HG03066 (cell line): Measurements from ENCODE around the gene TTC19.
"Not testable (repeated sequence)": the region's sequence is repeated elsewhere in the genome, so short reads cannot be mapped to it uniquely, and the experiment has no call there.

ENCODE experiments used
- ATAC-seq: cut with Tn5 transposase; IDR thresholded peaks from one replicate; pipeline ENCODE4 v1.9.1; 2021; ENCODE audit warnings: low read depth; ENCODE audit not compliant: unreplicated experiment

Gene TTC19

DNA sequence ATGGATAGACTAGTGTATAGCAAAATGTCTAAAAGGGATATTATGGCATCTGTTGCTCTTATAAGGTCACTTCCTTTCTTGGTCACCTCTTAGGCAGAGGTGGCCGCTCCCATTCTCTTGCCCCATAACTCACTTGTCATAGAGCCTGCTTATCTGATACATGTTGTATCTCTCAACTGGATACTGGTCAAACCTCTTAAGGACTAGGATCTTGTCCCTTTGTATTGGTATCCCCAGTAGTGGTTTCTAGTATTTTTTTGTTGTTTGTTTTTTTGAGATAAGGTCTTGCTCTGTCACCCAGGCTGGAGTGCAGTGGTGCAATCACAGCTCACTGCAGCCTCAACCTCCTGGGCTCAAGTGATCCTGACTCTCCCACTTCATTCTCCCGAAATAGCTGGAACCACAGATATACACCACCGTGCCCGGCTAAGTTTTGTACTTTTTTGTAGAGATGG, 27.1 kb upstream of the TTC19 start:
- no peak for ATAC-seq

DNA sequence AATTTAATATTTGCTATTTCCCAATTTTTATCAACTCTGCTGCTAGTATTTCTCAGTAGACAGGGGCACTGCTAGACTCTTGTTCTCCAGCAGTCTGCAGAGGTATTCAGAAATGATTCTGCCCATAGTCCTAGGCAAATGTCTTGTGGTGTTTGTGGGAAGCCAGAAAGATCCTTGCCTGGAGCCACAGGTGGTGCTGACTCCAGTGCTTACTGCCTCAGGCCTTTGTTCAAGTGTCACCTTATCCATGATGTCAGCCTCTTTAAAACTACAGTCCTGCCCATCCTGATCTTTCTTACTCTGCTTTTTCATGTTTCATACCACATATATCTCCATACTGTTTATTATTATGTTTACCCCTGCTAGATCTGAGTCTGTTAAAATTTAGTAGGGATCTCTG, 26.6 kb upstream of the TTC19 start:
- ATAC-seq = no peak

DNA sequence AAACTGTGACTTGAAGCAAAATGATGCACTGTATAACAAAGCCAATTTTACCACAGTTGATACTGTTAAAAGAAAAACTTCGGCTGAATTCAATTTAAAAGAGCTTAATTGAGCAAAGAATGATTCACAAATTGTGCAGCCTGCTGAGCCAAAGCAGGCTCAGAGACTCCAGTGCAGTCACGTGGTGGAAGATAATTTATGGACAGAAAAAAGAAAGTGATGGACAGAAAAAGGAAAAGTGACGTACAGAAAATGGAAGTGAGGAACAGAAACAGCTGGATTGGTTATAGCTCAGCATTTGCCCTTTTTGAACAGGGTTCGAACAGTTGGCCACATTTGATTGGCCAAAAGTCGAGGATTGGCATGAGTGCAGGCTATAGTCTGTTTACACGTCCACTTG, 25.8 kb upstream of the TTC19 start:
- no peak for ATAC-seq

DNA sequence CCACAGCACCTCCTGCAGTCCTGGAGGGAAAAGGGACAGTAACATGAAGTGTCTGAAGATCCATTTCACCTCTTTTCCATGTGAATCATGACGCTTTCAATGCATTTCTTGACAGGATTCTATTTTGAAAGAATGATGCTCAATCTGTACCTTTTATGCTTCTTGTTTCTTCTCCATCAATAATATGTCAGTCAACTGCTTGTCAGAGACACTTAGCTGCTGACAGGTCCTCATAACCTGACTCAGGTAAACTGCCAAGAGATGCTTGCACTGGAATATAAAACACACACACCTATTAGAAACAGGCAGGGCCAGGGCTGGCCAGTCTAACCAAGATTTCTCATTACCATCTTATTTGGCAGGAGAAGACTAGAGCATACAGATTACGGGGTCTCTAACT, 21.7 kb upstream of the TTC19 start:
- no peak for ATAC-seq

DNA sequence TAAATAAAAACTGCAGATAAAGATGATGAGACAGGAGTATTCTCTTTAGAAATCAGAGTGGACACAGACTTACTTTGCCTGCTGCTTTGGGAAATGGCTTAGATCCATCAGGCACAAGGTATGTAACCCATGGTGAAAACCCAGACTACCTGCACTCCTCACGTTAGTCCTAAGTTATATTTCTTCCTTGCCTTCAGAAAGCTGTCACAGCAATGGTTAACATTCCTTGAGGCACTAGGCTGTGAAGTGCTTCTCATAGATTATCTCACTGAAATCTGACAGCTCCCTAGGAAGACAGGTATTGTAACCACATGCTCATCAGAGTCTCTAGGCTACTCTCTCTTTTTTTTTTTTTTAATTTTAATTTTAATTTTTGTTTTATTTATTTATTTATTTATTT, 21.0 kb upstream of the TTC19 start:
- no peak for ATAC-seq

DNA sequence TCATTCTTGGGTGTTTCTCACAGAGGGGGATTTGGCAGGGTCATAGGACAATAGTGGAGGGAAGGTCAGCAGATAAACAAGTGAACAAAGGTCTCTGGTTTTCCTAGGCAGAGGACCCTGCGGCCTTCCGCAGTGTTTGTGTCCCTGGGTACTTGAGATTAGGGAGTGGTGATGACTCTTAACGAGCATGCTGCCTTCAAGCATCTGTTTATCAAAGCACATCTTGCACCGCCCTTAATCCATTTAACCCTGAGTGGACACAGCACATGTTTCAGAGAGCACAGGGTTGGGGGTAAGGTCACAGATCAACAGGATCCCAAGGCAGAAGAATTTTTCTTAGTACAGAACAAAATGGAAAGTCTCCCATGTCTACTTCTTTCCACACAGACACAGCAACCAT, 20.6 kb upstream of the TTC19 start:
- ATAC-seq = not testable (repeated sequence)

DNA sequence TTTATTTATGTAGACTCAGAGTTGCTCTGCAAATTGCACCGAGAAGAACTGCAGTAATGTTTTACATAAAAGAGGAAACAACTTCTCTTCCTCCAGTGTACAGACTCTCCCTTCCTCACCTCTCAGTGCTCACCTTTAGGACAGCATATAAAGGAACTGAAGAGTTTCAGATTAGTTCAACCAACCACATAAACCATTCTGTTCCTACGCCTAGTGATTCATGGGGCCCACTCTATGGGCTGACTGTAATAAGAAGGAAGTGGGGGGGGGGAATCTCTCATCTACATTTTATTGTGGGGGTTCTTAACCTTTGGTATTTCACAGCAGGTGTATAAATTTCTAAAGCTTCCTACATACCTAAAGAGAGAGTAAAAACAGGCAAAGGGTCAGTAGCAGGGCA, 18.4 kb upstream of the TTC19 start:
- ATAC-seq = peak; percentile 98

DNA sequence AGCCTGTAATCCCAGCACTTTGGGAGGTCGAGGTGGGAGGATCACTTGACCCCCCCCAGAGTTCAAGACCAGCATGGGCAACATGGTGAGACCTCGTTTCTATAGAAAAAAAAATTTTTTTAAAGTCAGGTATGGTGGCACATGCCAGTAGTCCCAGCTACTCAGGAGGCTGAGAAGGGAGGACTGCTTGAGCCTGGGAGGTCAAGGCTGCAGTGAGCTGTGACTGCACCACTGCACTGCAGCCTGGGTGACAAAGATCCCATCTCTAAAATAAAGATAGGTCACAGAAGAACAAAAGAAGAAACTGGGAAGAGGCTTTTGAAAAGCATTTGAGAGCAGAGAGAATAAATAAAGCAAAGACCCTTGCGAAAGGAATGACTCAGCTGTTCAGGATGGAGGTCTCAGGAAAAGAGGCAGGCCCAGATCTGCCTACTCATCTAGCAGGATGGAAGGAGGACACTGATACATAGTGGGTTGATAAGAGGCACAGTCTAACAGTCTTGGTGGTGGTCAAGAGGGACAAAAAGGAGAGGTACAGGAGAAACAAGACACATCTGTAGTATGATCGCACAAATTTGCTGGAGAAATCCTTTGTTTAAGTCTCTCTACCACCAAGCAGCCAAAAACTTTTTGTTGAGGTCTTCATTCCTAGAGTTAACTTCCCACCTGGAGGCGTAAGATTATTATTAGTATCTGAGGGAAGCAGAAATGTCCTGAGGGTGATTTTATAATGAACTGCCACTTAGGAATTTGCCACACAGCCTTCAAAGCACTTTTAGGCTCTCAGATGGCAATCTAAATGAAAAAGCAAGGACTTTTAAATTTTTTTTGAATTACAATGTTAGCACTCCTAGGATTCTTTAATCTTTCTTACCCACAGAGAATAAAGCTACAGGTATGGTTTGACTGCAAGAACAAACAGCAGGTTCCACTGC, 17.7 kb upstream of the TTC19 start:
- ATAC-seq = no peak

DNA sequence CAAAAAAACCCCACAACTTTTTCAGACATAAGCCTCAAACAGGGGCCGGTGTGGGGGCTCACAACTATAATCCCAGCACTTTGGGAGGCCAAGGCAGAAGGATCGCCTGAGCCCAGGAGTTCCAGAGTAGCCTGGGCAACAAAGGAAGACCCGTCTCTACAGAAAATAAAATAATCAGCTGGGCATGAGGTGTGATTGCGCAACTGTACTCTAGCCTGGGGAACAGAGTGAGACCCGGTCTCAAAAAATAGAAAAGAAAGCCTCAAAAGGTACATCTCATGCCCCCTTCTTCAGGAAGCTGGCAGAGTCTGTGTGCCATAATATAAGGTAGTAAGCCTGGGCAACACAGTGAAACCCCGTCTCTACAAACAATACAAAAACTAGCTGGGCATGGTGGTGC, 3.3 kb upstream of the TTC19 start:
- no peak for ATAC-seq

DNA sequence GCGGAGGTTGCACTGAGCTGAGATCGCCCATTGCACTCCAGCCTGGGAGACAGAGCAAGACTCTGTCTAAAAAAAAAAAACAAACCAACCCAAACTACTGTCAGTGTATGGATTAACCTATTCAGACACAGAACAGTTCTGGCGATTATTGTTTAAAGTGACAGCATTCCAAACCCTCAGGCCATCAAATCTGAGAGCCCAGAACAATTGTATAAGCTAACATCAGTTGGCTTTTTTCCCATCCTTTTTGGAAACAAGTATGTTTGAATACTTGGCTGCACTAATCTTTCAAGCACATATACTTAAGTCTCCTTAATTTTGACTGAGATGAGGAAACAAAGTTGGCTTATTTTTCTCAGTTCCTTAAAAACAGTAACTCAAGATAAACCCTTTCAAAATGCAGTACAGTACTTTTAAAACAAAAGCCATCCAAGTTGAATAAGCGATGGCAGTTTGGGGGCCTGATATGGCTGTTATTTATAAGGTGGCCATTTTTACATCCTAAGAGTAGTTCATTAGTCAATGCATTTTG, 1.5 kb upstream of the TTC19 start:
- no peak for ATAC-seq

DNA sequence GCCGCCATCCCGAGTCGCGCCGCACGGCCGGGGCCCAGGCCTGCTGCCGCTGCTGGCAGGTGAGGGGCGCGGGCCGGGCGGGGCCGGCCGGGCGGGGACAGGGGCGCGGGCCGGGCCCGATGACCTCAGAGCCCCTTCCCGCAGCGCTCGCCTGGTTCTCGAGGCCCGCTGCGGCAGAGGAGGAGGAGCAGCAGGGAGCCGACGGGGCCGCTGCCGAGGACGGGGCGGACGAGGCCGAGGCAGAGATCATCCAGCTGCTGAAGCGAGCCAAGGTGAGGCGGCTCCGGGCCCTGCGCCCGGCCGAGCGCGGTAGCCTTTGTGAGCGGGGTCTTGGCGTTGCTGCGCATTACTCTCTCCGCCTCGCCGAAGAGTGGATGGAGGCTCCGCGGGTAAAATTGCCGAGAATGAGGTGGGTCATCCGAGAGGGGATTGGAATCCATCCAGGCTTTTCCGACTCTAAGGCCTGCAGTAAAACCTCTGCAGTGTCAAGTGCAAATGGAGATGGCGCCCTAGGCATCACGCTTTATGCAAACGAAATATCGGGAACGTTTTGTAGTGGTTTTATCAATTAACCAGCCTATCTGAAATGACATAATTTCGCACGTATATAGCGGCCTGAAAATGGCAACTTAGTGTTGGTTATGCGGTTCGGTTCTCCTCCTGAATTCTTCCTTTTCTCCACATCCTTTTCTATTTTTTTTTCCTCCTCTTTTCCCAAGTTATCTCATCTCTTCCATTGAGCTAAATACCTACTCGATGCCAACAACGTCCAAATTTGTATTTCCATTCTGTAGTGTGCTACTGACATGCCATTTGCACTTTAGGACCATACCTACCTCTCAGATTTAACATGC, 577 bp downstream of the TTC19 start:
- ATAC-seq = peak; percentile 29

DNA sequence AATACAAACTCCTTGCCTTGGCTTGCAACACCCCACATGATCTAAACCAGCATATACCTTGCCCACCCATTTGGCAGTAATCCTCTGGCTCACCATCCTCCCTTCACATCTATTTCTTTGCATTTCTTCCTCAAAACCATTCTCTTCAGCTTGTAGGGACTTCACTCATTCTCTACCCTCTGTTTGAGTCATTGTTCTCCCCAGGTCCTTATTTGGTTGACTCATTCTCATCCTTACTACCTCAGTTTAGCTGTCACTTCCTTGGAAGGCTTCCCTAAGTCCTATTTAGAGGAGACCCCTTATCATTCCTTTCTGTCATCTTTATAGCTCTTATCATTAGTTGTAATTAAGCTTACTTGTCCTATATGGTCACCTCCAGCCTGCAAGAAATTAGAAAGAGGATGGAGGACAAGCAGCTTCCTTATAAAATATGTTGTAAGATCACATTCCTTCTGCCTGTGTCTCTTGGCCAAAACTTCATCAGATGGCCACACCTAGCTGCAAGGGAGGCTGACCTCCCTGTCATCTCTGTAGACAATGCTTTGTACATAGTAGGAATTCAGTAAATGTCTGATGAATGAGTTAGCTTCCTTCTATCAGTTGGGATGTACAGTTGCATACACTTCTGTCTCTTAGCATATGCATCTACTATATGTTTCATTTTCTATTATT, 1.7 kb downstream of the TTC19 start:
- ATAC-seq = no peak

DNA sequence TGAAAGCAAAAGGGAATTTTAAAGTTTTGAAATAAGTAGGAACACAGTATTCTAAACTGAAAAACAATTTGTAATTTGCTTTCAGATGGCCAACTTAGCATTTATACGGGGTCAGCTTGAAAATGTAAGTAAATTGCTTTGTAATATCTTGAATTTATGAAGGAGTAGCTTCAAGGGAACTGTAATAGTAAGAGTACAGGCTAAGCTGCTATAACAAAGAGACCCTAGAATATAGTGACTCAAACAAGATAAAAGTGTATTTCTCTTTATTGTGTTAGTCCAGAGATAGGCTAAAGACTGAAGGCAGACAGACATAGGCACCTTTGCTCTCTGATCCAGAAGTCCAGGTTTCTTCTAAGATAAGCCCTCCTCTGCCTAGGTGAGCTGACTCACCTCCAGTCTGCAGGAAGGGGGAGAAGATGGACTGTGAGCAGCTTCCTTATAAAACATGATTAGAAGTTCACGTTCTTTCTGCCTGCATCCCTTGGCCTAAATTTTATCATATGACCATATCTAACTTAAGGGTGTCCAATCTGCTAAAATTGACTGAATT, 3.2 kb downstream of the TTC19 start:
- no peak for ATAC-seq

DNA sequence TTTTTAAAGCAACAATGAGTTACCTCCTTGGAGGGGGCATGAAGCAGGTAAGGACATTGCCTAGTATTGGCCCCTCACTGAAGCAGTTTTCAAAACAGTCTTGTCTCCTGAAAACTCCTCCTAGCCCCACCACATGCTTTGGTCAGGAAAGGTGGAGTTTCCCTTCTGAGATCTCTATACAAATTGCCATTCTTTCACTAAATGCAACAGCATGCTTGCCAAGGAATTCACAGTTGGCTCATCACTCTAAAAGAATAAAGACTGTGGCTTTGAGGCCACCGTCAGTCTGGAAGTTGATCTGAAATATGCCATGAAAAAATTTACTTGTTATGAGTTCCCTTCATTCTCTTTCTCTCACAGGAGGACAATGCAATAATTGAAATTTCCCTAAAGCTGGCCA, 4.2 kb downstream of the TTC19 start:
- ATAC-seq = no peak

DNA sequence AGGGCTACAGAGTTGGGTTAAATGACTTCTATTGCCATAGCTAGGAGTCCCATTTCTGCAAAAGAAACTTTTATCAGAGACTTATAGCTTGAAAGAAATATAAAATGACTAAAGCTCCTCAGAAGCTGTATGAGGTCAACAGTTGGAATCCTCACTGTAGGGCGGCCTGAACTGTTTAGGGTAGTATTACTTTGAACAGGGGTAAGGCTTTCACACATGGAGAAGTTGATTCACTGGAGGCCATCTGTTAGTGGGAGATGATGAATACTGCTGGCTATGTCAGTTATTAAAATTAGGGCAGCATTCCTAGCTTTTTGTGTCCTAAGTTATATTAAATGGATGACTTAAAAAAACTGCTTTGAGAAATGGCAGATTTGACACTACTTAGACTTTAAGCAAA, 6.0 kb downstream of the TTC19 start:
- ATAC-seq = no peak

DNA sequence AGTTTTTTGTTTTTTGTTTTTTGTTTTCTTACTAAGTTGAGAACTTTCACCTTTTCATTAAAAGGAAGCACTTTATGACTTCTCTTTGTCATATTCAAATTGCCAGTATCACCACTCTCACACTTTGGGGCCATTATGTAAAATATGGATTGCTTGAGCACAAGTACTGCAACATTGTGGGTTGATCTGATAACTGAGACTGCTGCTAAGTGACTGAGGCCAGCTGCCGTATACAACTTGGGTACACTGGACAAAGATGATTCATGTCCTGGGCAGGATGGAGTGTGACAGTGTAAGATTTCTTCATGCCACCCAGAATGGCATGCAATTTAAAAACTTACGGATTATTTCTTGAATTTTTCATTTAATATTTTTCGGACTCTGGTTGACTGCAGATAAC, 7.8 kb downstream of the TTC19 start:
- ATAC-seq = no peak

DNA sequence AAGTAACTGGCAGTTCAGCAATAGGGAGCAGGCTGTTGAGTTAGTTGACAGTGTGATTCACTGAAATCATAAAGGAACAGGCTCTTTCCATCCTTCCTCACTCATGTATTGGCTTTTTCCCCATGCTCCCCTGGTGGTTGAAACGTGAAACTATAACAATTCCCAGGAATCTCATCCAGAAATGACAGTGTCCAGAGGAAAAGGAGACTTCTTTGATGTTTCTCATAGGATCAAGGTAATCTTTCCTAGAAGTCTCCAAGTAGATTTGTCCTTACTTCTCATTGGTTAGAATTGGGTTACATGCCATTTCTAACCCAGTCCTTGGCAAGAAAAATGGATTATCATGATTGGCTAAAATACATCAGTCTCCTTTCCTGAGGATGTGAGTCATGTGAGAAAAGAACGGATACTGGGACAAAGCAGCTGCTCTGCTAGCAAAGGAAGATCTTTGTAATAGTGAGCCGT, 14.4 kb downstream of the TTC19 start:
- no peak for ATAC-seq

DNA sequence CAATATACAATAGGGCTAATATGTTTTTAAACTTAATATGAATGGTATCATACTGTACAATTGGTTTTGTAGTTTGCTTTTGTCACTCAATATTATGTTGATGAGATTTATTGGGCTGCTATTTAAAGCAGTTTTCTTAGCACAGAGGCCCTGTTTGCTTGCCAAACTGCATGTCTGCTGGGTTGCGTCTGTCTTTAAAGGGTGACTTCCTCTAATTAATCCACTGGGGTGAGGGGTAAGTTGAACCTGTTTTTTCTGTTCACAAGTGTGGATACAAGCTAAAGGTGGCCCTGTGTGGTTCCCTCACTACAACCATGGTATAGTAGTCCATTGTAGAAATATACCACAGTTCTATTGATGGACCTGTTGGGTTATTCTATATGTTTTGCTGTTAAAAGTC, 19.7 kb downstream of the TTC19 start:
- no peak for ATAC-seq

DNA sequence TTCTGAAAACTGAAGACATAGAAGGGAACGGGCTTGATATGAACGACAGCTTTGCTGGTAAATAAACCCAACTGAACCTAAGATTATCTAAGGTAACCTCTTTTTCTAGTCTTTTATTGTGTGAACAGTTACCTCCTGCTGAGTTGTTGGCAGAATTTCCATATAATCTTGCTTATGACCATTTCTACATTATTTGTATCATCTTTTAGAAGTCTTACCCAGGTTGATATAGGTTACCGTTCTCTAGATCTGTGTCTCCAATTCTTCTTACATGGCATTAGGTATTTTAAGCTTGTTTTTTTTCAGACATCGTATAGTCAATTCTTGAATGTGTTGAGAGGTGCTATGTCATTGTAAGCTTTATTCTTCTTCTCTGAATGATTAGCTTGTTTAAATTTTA, 24.3 kb downstream of the TTC19 start:
- ATAC-seq = no peak

DNA sequence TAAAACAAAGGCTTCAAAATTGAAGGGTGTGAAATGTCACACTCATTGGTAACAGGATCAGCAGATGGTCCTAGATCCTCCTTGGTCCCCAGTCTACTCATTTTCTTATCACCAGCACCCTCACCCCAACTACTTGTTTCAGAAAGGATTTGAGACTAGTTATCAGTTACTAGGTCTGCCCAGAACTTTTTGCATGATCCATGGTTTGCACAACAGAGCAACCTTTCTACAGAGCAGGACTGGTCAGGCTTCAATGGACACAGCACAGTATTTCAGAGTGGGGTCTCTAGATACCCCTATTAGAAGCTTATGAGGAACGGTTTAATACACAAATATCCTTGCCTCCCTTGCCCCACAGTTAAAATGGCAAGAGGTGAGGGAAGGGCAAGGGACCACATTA, 25.6 kb downstream of the TTC19 start:
- no peak for ATAC-seq
